22Rv1 (cell line): ENCODE results near the gene HCN1.

Experiments used
- CTCF ChIP-seq: fragments of 450-650 bp; IDR thresholded peaks from 2 replicates; pipeline ENCODE4 v1.5.1; 2017; ENCODE audit warnings: mild to moderate bottlenecking
- ZFX ChIP-seq: fragments of 450-650 bp; IDR thresholded peaks from 2 replicates; pipeline ENCODE4 v1.6.1; 2017; ENCODE audit warnings: antibody characterized with exemption, borderline replicate concordance

GRCh38 chr5:45694255-45694814 lies 1.8 kb downstream of the HCN1 start:
- TF ChIP-seq CTCF (no peak), ZFX (no peak)
